Stimulated activated CD4-positive, alpha-beta T cell treated with anti-CD3 and anti-CD28 coated beads, Interleukin-1b, Interleukin-23, amount 100 ng/mL, for 48 hours (primary cell): Measurements from ENCODE around the gene C3orf18.
A peak's percentile ranks its signal among the peaks of the same experiment; 100 is the strongest.
"Not testable (repeated sequence)": the region's sequence is repeated elsewhere in the genome, so short reads cannot be mapped to it uniquely, and the experiment has no call there.

Experiments used
- DNase-seq: peaks from one replicate; pipeline ENCODE4 v3.0.0-alpha.2; 2020

The C3orf18 gene

DNA sequence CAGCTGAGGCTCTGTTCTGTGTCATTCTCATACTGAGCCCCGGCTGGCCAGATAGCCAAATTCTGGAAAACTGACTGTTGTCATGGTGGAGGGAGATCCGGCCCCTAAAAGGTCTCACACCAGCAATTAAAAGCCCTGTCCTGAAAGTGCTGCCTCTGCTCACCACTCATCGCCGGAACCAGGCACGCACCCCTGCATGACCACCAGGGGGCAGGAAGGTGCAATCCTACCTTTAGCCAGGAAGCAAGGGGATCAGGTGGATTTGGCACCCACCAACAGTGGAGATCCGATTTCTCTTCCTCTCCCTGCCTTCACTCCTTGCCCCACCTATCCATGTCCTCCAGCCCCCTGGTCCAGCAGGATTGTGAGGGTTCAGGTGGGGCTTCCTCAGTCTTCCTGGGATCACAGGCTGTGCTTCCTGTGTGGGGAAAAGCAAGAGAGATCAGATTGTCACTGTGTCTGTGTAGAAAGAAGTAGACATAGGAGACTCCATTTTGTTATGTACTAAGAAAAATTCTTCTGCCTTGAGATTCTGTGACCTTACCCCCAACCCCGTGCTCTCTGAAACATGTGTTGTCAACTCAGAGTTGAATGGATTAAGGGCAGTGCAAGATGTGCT, 48.0 kb downstream of the C3orf18 start:
- peak; percentile 78 for DNase-seq

DNA sequence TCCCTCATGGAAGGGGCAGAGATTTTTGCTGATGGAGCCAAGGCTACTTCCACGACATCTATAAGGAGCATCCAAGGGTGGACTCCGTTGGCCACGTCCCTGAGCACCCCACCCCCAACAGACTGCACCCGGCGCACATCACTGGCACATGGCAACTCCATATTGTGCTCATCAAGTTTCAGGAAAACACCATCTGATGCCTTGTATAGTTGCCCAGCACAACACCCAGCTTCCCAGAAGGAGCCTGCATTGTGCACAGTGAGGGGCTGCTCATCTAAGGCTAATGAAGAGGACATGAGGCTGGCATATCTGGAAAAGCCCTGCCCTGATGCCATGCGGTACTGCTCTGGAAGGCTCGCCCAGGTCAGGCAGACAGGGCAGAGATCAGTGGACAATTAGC, 49.1 kb downstream of the C3orf18 start:
- DNase-seq: no peak

DNA sequence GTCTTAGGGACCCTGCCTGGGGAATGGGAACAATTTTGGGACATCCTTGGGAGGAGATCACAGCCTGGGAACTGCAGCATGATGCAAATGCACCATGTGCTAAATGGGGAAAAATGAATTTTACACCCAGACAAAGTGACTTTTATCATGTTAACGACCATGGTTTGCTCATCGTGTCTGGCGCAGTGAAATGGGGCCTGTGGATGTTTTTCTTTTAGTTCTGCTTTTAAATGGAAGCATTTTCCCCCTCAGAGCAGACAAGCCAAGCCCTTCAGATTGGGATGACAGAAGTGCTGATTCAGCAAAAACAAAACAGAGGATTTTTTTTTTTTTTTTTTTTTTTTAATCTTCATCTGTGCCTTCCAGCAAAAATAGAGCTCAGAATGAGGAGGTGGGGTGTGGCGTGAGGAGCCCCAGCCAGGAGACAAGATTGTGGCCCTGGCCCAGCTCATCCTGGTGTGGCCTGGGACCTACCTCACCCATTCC, 49.8 kb downstream of the C3orf18 start:
- no peak for DNase-seq

DNA sequence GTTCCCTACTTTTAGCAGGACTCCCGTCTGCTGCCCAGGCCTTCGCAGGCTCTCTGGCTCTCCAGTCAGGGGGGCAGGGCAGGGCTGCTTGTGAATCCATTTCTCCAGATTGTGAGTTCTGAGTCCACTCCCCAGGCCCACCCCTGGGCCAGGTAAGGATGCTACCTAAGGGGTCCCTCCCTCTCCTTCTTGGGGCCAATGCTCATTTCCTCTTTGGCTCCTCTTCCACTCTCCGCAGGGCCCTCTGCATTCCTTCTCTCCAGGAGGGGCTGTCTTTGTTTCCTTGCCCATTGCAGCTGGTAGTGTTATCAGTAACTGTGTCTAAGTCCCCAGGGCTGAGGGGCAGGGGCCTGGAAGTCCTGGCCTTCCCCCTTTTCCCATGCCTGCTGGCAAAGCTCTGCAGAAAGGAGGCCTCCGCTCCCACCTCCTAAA, 51.1 kb downstream of the C3orf18 start:
- DNase-seq: no peak

DNA sequence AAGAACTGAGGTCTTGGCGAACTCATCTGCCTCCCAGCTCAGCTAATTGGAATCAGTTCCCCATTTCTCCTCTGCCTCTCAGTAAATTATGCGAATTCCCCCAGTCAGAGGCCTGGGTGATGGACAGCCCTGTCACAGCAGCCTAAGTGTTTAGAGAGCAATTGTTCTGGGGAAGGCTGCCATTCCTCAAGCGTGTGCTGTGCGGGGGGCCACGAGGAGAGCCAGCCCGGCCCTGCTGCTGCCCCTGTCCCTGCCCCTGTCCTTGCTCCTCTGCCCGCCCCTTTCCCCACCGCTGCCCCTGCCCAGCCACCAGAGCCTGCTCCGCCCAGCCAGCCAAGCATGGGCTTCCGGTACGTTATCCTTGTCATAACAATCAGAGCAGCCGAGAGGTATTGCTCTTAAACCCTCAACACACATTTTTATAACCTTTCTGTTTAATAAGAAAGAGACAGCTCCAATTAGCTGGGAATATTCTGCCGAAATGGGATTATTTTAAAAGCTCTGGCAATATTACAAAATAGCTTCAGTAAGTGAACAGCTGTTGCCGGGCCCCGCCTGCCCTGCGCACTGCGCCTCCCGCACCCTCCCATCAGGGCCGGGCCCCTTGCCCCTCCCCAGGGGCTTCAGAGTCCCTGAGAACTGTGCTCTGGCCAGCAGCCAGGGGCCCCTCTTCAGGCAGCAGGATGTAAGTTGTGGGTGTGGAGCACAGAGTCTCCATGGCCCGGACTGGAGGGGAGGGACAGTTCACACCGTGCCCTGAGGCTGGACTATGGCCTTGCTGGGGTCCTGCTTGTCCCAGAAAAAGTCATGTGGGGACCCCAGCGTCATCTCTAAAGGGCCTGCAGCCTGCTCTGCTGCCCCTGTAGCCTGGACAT, 51.7 kb downstream of the C3orf18 start:
- no peak for DNase-seq

DNA sequence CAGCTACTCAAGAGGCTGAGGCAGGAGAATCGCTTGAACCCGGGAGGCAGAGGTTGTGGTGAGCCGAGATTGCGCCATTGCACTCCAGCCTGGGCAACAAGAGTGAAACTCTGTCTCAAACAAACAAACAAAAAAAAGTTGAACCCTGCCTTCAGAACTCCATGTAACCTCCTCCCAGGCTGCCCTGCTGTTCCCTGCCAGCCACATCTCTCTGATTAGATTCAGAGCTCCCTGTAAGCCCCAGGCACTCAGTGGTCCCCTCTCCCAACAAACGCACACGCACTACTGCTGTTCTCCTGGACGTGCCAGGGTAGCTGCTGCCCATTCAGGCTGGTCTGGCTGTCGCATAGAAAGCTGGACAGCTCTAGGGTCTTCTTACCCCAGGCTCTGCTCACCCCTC, 54.6 kb downstream of the C3orf18 start:
- not testable (repeated sequence) for DNase-seq

DNA sequence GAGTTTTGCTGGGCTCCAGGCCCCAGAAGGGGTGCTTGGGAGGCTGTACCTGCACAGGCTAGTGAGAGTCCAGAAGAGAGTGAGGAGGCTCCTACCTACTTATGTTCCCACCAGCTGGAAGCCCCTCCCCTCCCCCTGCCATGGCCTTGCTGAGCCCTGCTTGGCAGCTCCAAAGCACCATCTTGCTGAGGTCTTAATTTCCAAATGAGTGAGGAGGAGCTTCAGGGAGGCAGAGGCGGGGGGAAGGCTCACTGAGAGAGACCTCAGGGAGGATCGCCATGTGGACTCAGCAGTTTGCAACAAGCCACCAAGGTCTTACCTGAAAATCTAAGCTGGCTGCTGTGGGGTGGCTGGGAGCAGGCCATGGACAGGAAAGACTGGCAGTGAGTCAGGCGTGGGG, 55.4 kb downstream of the C3orf18 start:
- no peak for DNase-seq

DNA sequence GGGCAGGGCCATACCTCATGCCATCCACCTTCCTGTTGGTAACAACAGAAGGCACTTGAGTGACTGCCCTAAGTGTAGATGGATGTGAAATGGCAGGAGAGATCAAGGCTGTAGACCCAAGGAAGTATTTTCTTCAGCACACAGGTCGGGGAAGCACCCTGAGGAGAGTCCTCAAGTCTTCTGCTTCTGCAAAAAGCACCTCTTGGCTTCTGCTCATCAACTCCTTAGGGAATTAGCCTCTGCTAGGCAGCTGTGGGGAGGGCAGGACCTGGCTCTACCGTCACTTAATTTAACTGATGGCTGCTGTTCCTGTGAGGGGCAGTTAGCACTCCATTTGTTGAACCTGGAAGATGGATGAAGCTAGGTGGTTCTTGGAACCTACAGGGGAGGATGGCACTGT, 57.2 kb downstream of the C3orf18 start:
- DNase-seq: no peak

DNA sequence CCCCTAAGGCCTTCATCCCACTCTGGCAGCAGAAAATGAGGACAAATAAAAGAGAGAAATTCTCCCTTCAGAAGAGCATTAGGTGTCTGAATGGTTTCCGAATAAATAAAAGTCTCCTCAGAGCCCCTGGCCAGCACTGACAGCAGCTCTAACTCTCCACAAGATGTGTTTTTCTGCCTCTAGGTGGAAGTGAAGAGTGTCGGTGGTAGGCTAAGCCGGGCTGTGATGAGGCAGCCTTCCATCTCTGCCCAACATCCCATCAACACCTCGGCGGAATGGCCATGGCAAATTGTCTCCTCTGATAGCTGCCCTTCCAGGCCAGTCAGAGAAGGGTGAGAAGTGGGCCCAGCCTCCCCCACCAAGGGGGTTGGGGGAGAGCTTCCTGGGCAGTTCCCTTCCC, 57.8 kb downstream of the C3orf18 start:
- no peak for DNase-seq

DNA sequence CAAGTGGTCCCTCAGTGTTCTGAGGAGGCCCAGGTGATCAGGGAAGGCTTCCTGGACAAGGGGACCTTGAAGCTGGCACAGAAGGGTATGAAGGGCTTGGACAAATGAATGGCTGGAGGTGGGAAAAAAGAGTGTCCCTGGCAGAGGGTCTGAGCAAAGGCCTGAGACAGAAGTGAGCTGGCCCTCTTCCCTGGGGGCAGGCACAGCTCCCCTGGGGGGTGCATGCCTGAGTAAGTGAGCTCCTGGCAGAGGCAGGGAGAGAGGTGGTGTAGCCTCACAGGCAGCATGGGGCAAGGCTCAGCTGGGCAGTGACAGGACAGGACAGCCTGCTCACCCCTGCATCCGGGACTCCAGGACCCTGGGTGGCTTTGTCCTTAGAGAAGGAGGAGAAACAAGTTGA, 58.7 kb downstream of the C3orf18 start:
- DNase-seq: no peak
